IMR-90 (cell line): ENCODE data around the gene KRTAP5-4. TPM values are rescaled to one million over a fixed set of nuclear protein-coding genes. Genes with fewer than 3 reads are reported as not detected.
"Not testable (repeated sequence)": the region's sequence is repeated elsewhere in the genome, so short reads cannot be mapped to it uniquely, and the experiment has no call there.

ENCODE experiments used
- ATAC-seq: fragments of 200-7000 bp; cut with Tn5 transposase; 2 replicates; pipeline ENCODE4 v1.9.1; 2020; ENCODE audit warnings: low read depth, mild to moderate bottlenecking, moderate library complexity
- BruUV-seq: library from RNA; stranded (reverse); fragments of 400-500 nt; replicated peaks from 2 replicates; lab custom pipeline; 2021; lab: Mats Ljungman, UMichigan
- CTCF ChIA-PET: fragments of 300-600 bp; formaldehyde crosslinking; extraction: SDS; loops from one replicate; lab custom pipeline; 2021; ENCODE audit warnings: antibody characterized with exemption; lab: Yijun Ruan, JAX
- POLR2A ChIA-PET: fragments of 300-600 bp; sonication (Branson Sonifier 250); formaldehyde crosslinking; loops from one replicate; lab custom pipeline; 2022; ENCODE audit warnings: antibody characterized with exemption; ENCODE audit not compliant: unreplicated experiment; lab: Charles Lee
- DNase-seq: peaks from one replicate; pipeline ENCODE4 v3.0.0; 2013
- H2AFZ ChIP-seq: replicated peaks from 2 replicates; pipeline ENCODE3; 2013; ENCODE audit warnings: low read length, mild to moderate bottlenecking; ENCODE audit not compliant: poor library complexity
- H2AK5ac ChIP-seq: 2 replicates; pipeline ENCODE4 v1.6.1; 2013; ENCODE audit warnings: low read depth, low read length, inconsistent platforms
- H2AK9ac ChIP-seq: replicated peaks from 2 replicates; pipeline ENCODE3; 2013; ENCODE audit warnings: mild to moderate bottlenecking, low read depth, low read length, moderate library complexity; ENCODE audit not compliant: poor library complexity
- H2BK120ac ChIP-seq: 2 replicates; pipeline ENCODE4 v1.6.1; 2013; ENCODE audit warnings: low read depth, low read length, inconsistent platforms
- H2BK15ac ChIP-seq: 3 replicates; pipeline ENCODE4 v1.6.1; 2013; ENCODE audit warnings: low read depth, low read length, inconsistent platforms
- H2BK20ac ChIP-seq: 2 replicates; pipeline ENCODE4 v1.6.1; 2013; ENCODE audit warnings: low read depth, mild to moderate bottlenecking, inconsistent platforms, low read length, moderate library complexity
- H2BK5ac ChIP-seq: 2 replicates; pipeline ENCODE4 v1.6.1; 2013; ENCODE audit warnings: mild to moderate bottlenecking, low read depth, low read length, inconsistent platforms; ENCODE audit not compliant: poor library complexity, severe bottlenecking
- H3K14ac ChIP-seq: replicated peaks from 2 replicates; pipeline ENCODE4 v1.6.1; 2013; ENCODE audit warnings: low read depth, low read length, inconsistent platforms
- H3K18ac ChIP-seq: 2 replicates; pipeline ENCODE4 v1.6.1; 2013; ENCODE audit warnings: low read depth, low read length, control low read depth
- H3K23ac ChIP-seq: 2 replicates; pipeline ENCODE4 v1.6.1; 2013; ENCODE audit warnings: low read depth, low read length, inconsistent platforms
- H3K27ac ChIP-seq: 2 replicates; pipeline ENCODE4 v1.5.1; 2013; ENCODE audit warnings: mild to moderate bottlenecking, control low read depth, low read length; ENCODE audit not compliant: insufficient read depth
- H3K27me3 ChIP-seq: 2 replicates; pipeline ENCODE4 v1.6.1; 2013; ENCODE audit warnings: low read length; ENCODE audit not compliant: control insufficient read depth, insufficient read depth
- H3K36me3 ChIP-seq: 2 replicates; pipeline ENCODE4 v1.6.1; 2013; ENCODE audit warnings: low read length, mixed read lengths; ENCODE audit not compliant: control insufficient read depth, insufficient read depth
- H3K4ac ChIP-seq: 2 replicates; pipeline ENCODE4 v1.6.1; 2013; ENCODE audit warnings: low read depth, low read length, inconsistent platforms
- H3K4me1 ChIP-seq: 2 replicates; pipeline ENCODE4 v1.6.1; 2013; ENCODE audit warnings: low read length, mixed read lengths; ENCODE audit not compliant: control insufficient read depth, insufficient read depth
- H3K4me2 ChIP-seq: 2 replicates; pipeline ENCODE4 v1.6.1; 2013; ENCODE audit warnings: low read depth, mild to moderate bottlenecking, control low read depth, low read length, moderate library complexity
- H3K4me3 ChIP-seq: 2 replicates; pipeline ENCODE4 v1.5.1; 2013; ENCODE audit warnings: low read depth, mild to moderate bottlenecking, control low read depth, low read length, moderate library complexity; ENCODE audit not compliant: insufficient read depth
- H3K56ac ChIP-seq: 2 replicates; pipeline ENCODE4 v1.6.1; 2013; ENCODE audit warnings: low read length, inconsistent platforms; ENCODE audit not compliant: insufficient read depth; ENCODE audit errors: extremely low read depth
- H3K79me1 ChIP-seq, 2 experiments: 2 replicates each; pipeline ENCODE4 v1.6.1; 2013; ENCODE audit warnings: low read length in 2 of 2, inconsistent platforms in 1 of 2, low read depth in 1 of 2
- H3K9ac ChIP-seq: 2 replicates; pipeline ENCODE4 v1.6.1; 2013; ENCODE audit warnings: low read depth, low read length, control low read depth
- H3K9me1 ChIP-seq: 2 replicates; pipeline ENCODE4 v1.6.1; 2013; ENCODE audit warnings: low read length, inconsistent platforms; ENCODE audit not compliant: insufficient read depth
- H3K9me3 ChIP-seq: 2 replicates; pipeline ENCODE4 v1.6.1; 2013; ENCODE audit warnings: low read length; ENCODE audit not compliant: control insufficient read depth, insufficient read depth
- H4K20me1 ChIP-seq: 2 replicates; pipeline ENCODE4 v1.6.1; 2013; ENCODE audit warnings: low read length, inconsistent platforms; ENCODE audit not compliant: insufficient read depth
- H4K5ac ChIP-seq: 2 replicates; pipeline ENCODE4 v1.6.1; 2013; ENCODE audit warnings: mild to moderate bottlenecking, low read depth, low read length, control low read depth
- H4K8ac ChIP-seq, 2 experiments: 2 replicates each; pipeline ENCODE4 v1.6.1; 2013; ENCODE audit warnings: low read depth in 2 of 2, low read length in 2 of 2, control low read depth in 1 of 2, inconsistent platforms in 1 of 2
- H4K91ac ChIP-seq: 2 replicates; pipeline ENCODE4 v1.6.1; 2013; ENCODE audit warnings: low read depth, low read length, inconsistent platforms; ENCODE audit not compliant: insufficient read depth
- WGBS, 2 experiments: methylation state at CpG; one replicate each; pipeline versions ENCODE4 v1.1.5 to v1.1.7; 2013; ENCODE audit warnings: missing lambda C conversion rate in 2 of 2; ENCODE audit not compliant: insufficient read length in 1 of 2; ENCODE audit errors: extremely low coverage in 2 of 2; 5-methylcytosine and 5-hydroxymethylcytosine counted together
- dilution Hi-C: fragments of 300-500 bp; cut with HindIII; formaldehyde crosslinking; loops from one replicate; pipeline ENCODE4 v1.14.3; 2018; ENCODE audit warnings: low sequenced_read_pairs; ENCODE audit not compliant: unreplicated experiment
- in situ Hi-C: fragments of 300-500 bp; cut with MboI; formaldehyde crosslinking; loops from 3 replicates; pipeline ENCODE4 v1.14.3; 2019; ENCODE audit warnings: low sequenced_read_pairs, inconsistent platforms, mixed read lengths
- intact Hi-C: fragments of 100-400 bp; cut with micrococcal nuclease; formaldehyde crosslinking; loops from 2 replicates; pipeline ENCODE4 v1.10.0; 2022
- polyA plus RNA-seq, 3 experiments: library from polyadenylated mRNA; depleted of rRNA; stranded (reverse); fragments of >200 nt; gene quantifications; 2 replicates each; pipeline ENCODE4 v1.2.3, GENCODE V29; 2012; ENCODE audit warnings: low replicate concordance in 1 of 3
- total RNA-seq: library from RNA; depleted of rRNA; stranded (reverse); fragments of >200 nt; gene quantifications from 2 replicates; pipeline ENCODE4 v1.2.3, GENCODE V29; 2012

Gene KRTAP5-4
- total and polyA plus RNA-seq, 2 of the 4 experiments (the other 2 are of a cell fraction), result not detected

GRCh38 chr11:1605923-1606322 lies 16.0 kb downstream of the KRTAP5-4 start:
- H3K79me1 ChIP-seq, H3K4me2 ChIP-seq, intact Hi-C loops, H2AK5ac ChIP-seq, H2BK5ac ChIP-seq, H3K9ac ChIP-seq, POLR2A ChIA-PET, H3K9me1 ChIP-seq, H3K14ac ChIP-seq, BruUV-seq, H3K18ac ChIP-seq, H3K9me3 ChIP-seq, H3K56ac ChIP-seq, H3K27ac ChIP-seq, ATAC-seq, H2BK120ac ChIP-seq, H4K5ac ChIP-seq, H2BK15ac ChIP-seq, H2AFZ ChIP-seq, H4K91ac ChIP-seq, H3K4me3 ChIP-seq, H2AK9ac ChIP-seq, dilution Hi-C loops, H2BK20ac ChIP-seq, H3K36me3 ChIP-seq, H3K4ac ChIP-seq, in situ Hi-C loops, H4K20me1 ChIP-seq, H3K23ac ChIP-seq, H4K8ac ChIP-seq, DNase-seq, H3K4me1 ChIP-seq: not testable (repeated sequence)
- peaks cover 49% of the 10 kb centered on the region for H3K27me3 ChIP-seq
- 85% methylated on average over 6 of the region's 13 CpGs; no CpG with 5 or more reads in 1 of the 2 experiments for WGBS, 2 experiments
- CTCF ChIA-PET, result interaction anchor here (1.0 kb wide), 1 partner anchor 11 kb away, joined by 4 read pairs; no protein-coding TSS in a partner anchor
